HPDE6-E6E7 (cell line): Measurements from ENCODE around the gene CLN6.
"Not testable (repeated sequence)": the region's sequence is repeated elsewhere in the genome, so short reads cannot be mapped to it uniquely, and the experiment has no call there.

Experiments used
- DNase-seq: peaks from one replicate; pipeline ENCODE4 v3.0.0; 2011; ENCODE audit warnings: missing footprints; ENCODE audit errors: extremely low spot score

CLN6 gene

GRCh38 chr15:68256675-68257450 is 27.3 kb upstream of the CLN6 start:
- DNase-seq, result peak; percentile 58

- no peak for DNase-seq
These were observed 23.5 kb upstream of the CLN6 start for GRCh38 chr15:68252925-68253534.

GRCh38 chr15:68249058-68249713 is 19.7 kb upstream of the CLN6 start:
- no peak for DNase-seq

GRCh38 chr15:68244235-68244634 is 14.7 kb upstream of the CLN6 start:
- DNase-seq, result no peak

- no peak for DNase-seq
These were observed 11.8 kb upstream of the CLN6 start for GRCh38 chr15:68241088-68241935.

GRCh38 chr15:68239025-68239424 is 9.5 kb upstream of the CLN6 start:
- no peak for DNase-seq

- no peak for DNase-seq
These were observed 5.5 kb upstream of the CLN6 start for GRCh38 chr15:68235022-68235421.

GRCh38 chr15:68234520-68234919 is 5.0 kb upstream of the CLN6 start:
- DNase-seq, result not testable (repeated sequence)

- DNase-seq, result no peak
These were observed 4.5 kb upstream of the CLN6 start for GRCh38 chr15:68234060-68234459.

GRCh38 chr15:68232937-68233336 is 3.4 kb upstream of the CLN6 start:
- DNase-seq, result no peak

- DNase-seq, result no peak
These were observed 2.9 kb upstream of the CLN6 start for GRCh38 chr15:68232449-68232848.

GRCh38 chr15:68231102-68231818 is 1.7 kb upstream of the CLN6 start:
- no peak for DNase-seq

GRCh38 chr15:68230157-68231100 is 901 bp upstream of the CLN6 start:
- no peak for DNase-seq

GRCh38 chr15:68228971-68229385 is 550 bp downstream of the CLN6 start:
- DNase-seq, result no peak

- no peak for DNase-seq
These were observed 1.2 kb downstream of the CLN6 start for GRCh38 chr15:68228143-68228970.

GRCh38 chr15:68227643-68228142 is 1.8 kb downstream of the CLN6 start:
- no peak for DNase-seq

- not testable (repeated sequence) for DNase-seq
These were observed 4.1 kb downstream of the CLN6 start for GRCh38 chr15:68225442-68225841.

- no peak for DNase-seq
These were observed 4.8 kb downstream of the CLN6 start for GRCh38 chr15:68224546-68225250.
